GM12878 (cell line): ENCODE data around the gene CASR. TPM values are rescaled to one million over a fixed set of nuclear protein-coding genes. Genes with fewer than 3 reads are reported as not detected.

Experiments used
- ATAC-seq: fragments of 200-7000 bp; cut with Tn5 transposase; 3 replicates; pipeline ENCODE4 v1.9.1; 2020; ENCODE audit warnings: mild to moderate bottlenecking, moderate library complexity
- BruUV-seq: library from RNA; stranded (reverse); fragments of 400-500 nt; replicated peaks from 2 replicates; lab custom pipeline; 2021; lab: Mats Ljungman, UMichigan
- CTCF ChIA-PET: fragments of 300-600 bp; sonication (Branson Sonifier 250); formaldehyde crosslinking; extraction: SDS; loops from one replicate; lab custom pipeline; 2021; ENCODE audit warnings: inconsistent platforms; lab: Yijun Ruan, JAX
- POLR2A ChIA-PET: fragments of 350-600 bp; formaldehyde crosslinking; extraction: SDS; loops from one replicate; lab custom pipeline; 2021; ENCODE audit warnings: inconsistent platforms; lab: Charles Lee
- RAD21 ChIA-PET: fragments of 300-600 bp; sonication (Branson Sonifier 250); formaldehyde crosslinking; loops from one replicate; lab custom pipeline; 2023; ENCODE audit warnings: antibody characterized with exemption; ENCODE audit not compliant: unreplicated experiment; lab: Charles Lee
- SMC1A ChIA-PET: fragments of 300-600 bp; sonication (Branson Sonifier 250); formaldehyde crosslinking; loops from one replicate; lab custom pipeline; 2023; ENCODE audit not compliant: unreplicated experiment, uncharacterized antibody; lab: Charles Lee
- DNase-seq: peaks from one replicate; pipeline ENCODE4 v3.0.0-alpha.2; 2011; ENCODE audit warnings: low read depth, low spot score
- FAIRE-seq: peaks from 3 replicates; lab custom pipeline; 2011; peaks lifted over from hg19 to GRCh38; lab: Jason Lieb, UNC
- H2AFZ ChIP-seq: 2 replicates; pipeline ENCODE4 v1.6.0; 2011; ENCODE audit warnings: low read depth, low read length, control low read depth; ENCODE audit not compliant: control insufficient read depth
- H3K27ac ChIP-seq: 2 replicates; pipeline ENCODE4 v1.5.1; 2011; ENCODE audit warnings: control low read depth; ENCODE audit not compliant: control insufficient read depth, insufficient read depth
- H3K27me3 ChIP-seq, 2 experiments: replicated peaks in 1 of 2; 2 replicates each; pipeline versions ENCODE4 v1.6.0 to v1.6.1; 2011; ENCODE audit warnings: low read length in 1 of 2; ENCODE audit not compliant: control insufficient read depth in 2 of 2, insufficient read depth in 2 of 2
- H3K36me3 ChIP-seq, 2 experiments: 2 replicates each; pipeline ENCODE4 v1.5.1; 2011; ENCODE audit warnings: low read length in 1 of 2; ENCODE audit not compliant: control insufficient read depth in 2 of 2, insufficient read depth in 2 of 2
- H3K4me1 ChIP-seq: 2 replicates; pipeline ENCODE4 v1.6.1; 2011; ENCODE audit warnings: mild to moderate bottlenecking, low read length, moderate library complexity, mixed read lengths; ENCODE audit not compliant: control insufficient read depth, insufficient read depth
- H3K4me2 ChIP-seq: 2 replicates; pipeline ENCODE4 v1.6.0; 2011; ENCODE audit warnings: control low read depth; ENCODE audit not compliant: control insufficient read depth, insufficient read depth
- H3K4me3 ChIP-seq: fragments of 200-600 bp; sonication (generic); 2 replicates; pipeline ENCODE4 v1.5.1; 2016
- H3K79me2 ChIP-seq: 2 replicates; pipeline ENCODE4 v1.6.0; 2011; ENCODE audit warnings: low read length; ENCODE audit not compliant: control insufficient read depth, insufficient read depth
- H3K9ac ChIP-seq: 2 replicates; pipeline ENCODE4 v1.8.0; 2011; ENCODE audit warnings: low read length, control low read depth, mixed read lengths; ENCODE audit not compliant: control insufficient read depth, insufficient read depth
- H3K9me3 ChIP-seq: replicated peaks from 3 replicates; pipeline ENCODE4 v1.5.1; 2011; ENCODE audit warnings: mild to moderate bottlenecking, low read length; ENCODE audit not compliant: control insufficient read depth, insufficient read depth
- H4K20me1 ChIP-seq: 2 replicates; pipeline ENCODE4 v1.6.0; 2011; ENCODE audit not compliant: control insufficient read depth, insufficient read depth
- BCLAF1 ChIP-seq: fragments of 450-650 bp; IDR thresholded peaks from 2 replicates; pipeline ENCODE4 v1.6.1; 2017; ENCODE audit warnings: antibody characterized with exemption, mild to moderate bottlenecking, moderate library complexity
- E4F1 ChIP-seq: fragments of 450-650 bp; IDR thresholded peaks from 2 replicates; pipeline ENCODE4 v1.6.1; 2018; ENCODE audit warnings: borderline replicate concordance, mild to moderate bottlenecking; ENCODE audit not compliant: partially characterized antibody
- EP300 ChIP-seq, 2 experiments: fragments of 150-350 bp in 1 of 2; IDR thresholded peaks; 2 replicates each; pipeline ENCODE4 v1.6.1; 2011 to 2012; ENCODE audit warnings: low read depth in 2 of 2, low read length in 2 of 2, borderline replicate concordance in 1 of 2, improper control_type of control experiment in 1 of 2, inconsistent platforms in 1 of 2; ENCODE audit not compliant: control insufficient read depth in 1 of 2
- RELB ChIP-seq: fragments of 450-650 bp; IDR thresholded peaks from 2 replicates; pipeline ENCODE4 v1.6.1; 2017; ENCODE audit warnings: low read depth, mild to moderate bottlenecking, moderate library complexity
- SMAD1 ChIP-seq: fragments of 450-650 bp; IDR thresholded peaks from 2 replicates; pipeline ENCODE4 v1.6.1; 2018; ENCODE audit warnings: mild to moderate bottlenecking, low read depth; ENCODE audit not compliant: partially characterized antibody
- SRF ChIP-seq, 2 experiments: IDR thresholded peaks; 2 replicates each; pipeline ENCODE4 v1.6.1; 2011; ENCODE audit warnings: low read depth in 2 of 2, low read length in 2 of 2, mild to moderate bottlenecking in 1 of 2, moderate library complexity in 1 of 2
- SUPT20H ChIP-seq: IDR thresholded peaks from 2 replicates; pipeline ENCODE4 v1.6.1; 2011; ENCODE audit warnings: low read depth, mild to moderate bottlenecking, low read length, moderate library complexity, borderline replicate concordance; ENCODE audit not compliant: control insufficient read depth
- WGBS: methylation state at CpG from one replicate; pipeline ENCODE4 v1.1.6; 2016; ENCODE audit warnings: low lambda C conversion rate; ENCODE audit not compliant: insufficient replicate concordance, insufficient coverage; ENCODE audit errors: missing lambda C conversion rate; 5-methylcytosine and 5-hydroxymethylcytosine counted together
- in situ Hi-C: fragments of 300-500 bp; cut with MboI; formaldehyde crosslinking; loops from 9 replicates; pipeline ENCODE4 v1.14.3; 2018; ENCODE audit warnings: mixed read lengths
- intact Hi-C: fragments of 100-400 bp; cut with micrococcal nuclease; formaldehyde crosslinking; loops from one replicate; pipeline ENCODE4 v1.14.2; 2022; ENCODE audit not compliant: unreplicated experiment
- polyA plus RNA-seq, 11 experiments: library from polyadenylated mRNA; depleted of rRNA in 4 of 11; unstranded in 6 of 11; stranded (reverse) in 5 of 11; fragments of >200 nt; fragmentation: Nextera tagmentation in 4 of 11; fragmentation: Illumina TruSeq in 1 of 11; extraction: Ambion mirVana in 4 of 11; extraction: Trizol in 1 of 11; gene quantifications; 1 replicate in 1 of 11; 2 replicates in 10 of 11; pipeline versions ENCODE4 v1.2.1 to v1.2.3, GENCODE V29; 2011 to 2016; ENCODE audit warnings: inconsistent platforms in 2 of 11, missing spikeins in 2 of 11, low read depth in 1 of 11
- total RNA-seq, 4 experiments: library from RNA; depleted of rRNA in 3 of 4; stranded (reverse); fragments of >200 nt in 3 of 4; fragmentation: Illumina TruSeq in 1 of 4; extraction: Trizol in 1 of 4; gene quantifications; 2 replicates each; pipeline versions ENCODE4 v1.2.1 to v1.2.3, GENCODE V29; 2013 to 2021
- TF ChIP-seq, protein P1 (sequence below): fragments of 450-650 bp; IDR thresholded peaks from 2 replicates; pipeline ENCODE4 v1.6.1; 2016; ENCODE audit warnings: mild to moderate bottlenecking

CASR gene
- total and polyA plus RNA-seq, 10 of the 15 experiments (the other 5 are each of a cell fraction or from before 2014, with no cell fraction given) = 0.04 to 0.37 (median 0.11) TPM

DNA sequence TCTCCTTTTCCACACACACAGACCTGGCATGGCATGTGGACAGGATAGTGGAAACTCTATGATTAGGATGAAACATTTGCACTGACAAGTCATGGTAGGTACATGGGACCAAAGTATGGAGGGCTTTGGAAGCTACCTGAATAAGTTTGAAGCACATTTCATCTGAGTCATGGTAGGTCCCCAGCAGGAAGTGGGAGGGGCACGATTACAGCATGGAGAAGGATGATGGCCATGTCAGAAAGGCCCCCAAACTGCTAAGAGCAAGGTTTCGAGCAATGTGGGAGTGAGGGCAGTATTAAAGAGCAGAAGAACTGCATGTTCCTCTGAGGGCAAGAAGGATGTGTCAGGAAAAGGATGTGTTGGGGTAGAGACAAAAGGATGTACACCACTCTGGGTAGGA, 90.0 kb downstream of the CASR start (continued):
- no peak for TF ChIP-seq RELB
- TF ChIP-seq, protein P1, sequence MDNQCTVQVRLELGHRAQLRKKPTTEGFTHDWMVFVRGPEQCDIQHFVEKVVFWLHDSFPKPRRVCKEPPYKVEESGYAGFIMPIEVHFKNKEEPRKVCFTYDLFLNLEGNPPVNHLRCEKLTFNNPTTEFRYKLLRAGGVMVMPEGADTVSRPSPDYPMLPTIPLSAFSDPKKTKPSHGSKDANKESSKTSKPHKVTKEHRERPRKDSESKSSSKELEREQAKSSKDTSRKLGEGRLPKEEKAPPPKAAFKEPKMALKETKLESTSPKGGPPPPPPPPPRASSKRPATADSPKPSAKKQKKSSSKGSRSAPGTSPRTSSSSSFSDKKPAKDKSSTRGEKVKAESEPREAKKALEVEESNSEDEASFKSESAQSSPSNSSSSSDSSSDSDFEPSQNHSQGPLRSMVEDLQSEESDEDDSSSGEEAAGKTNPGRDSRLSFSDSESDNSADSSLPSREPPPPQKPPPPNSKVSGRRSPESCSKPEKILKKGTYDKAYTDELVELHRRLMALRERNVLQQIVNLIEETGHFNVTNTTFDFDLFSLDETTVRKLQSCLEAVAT = no peak

GRCh38 chr3:122281891-122282290, 98.4 kb downstream of the CASR start:
- H3K4me1 ChIP-seq = no peaks in the 10 kb centered on the region
- 8% methylated on average over 3 of the region's 3 CpGs for WGBS
- no peak for FAIRE-seq
- RAD21 ChIA-PET = no interaction called here
- in situ Hi-C loops (no loop called here), intact Hi-C loops (no loop called here)
- no peaks in the 10 kb centered on the region for H3K79me2 ChIP-seq
- H2AFZ ChIP-seq = no peak overlapping the region
- no peak overlapping the region for H3K9ac ChIP-seq
- CTCF ChIA-PET = interaction anchor here (1.0 kb wide), 1 partner anchor 25 kb away, joined by 3 read pairs; no protein-coding TSS in a partner anchor
- H3K4me3 ChIP-seq = no peak overlapping the region
- no peaks in the 10 kb centered on the region for H4K20me1 ChIP-seq
- no peak overlapping the region for H3K27ac ChIP-seq
- no peak for ATAC-seq
- H3K36me3 ChIP-seq = no peaks in the 10 kb centered on the region
- BruUV-seq = no TSS peak
- POLR2A ChIA-PET = no interaction called here
- H3K4me2 ChIP-seq = no peak overlapping the region
- DNase-seq = no peak
- no peaks in the 10 kb centered on the region for H3K27me3 ChIP-seq
- TF ChIP-seq SRF (IDR thresholded peaks at IDR 0.05; ENCODE audit: low read depth in 2 of 2, low read length in 2 of 2) (no peak), SMAD1 (no peak), BCLAF1 (no peak), SUPT20H (no peak), E4F1 (no peak), EP300 (IDR thresholded peaks at IDR 0.05; ENCODE audit: borderline replicate concordance in 1 of 2, control insufficient read depth in 1 of 2, low read depth in 2 of 2, low read length in 2 of 2) (no peak)
- no peaks in the 10 kb centered on the region; the same call in 2 of the 3 replicates for H3K9me3 ChIP-seq
- SMC1A ChIA-PET = no interaction called here
